ENCODE measurements around the gene CCL25.

Gene CCL25

GRCh38 chr19:8109890-8110662 lies 57.5 kb downstream of the CCL25 start:
- no peak for DNase-seq (ENCODE audit: low read depth)

GRCh38 chr19:8110931-8111330 lies 58.4 kb downstream of the CCL25 start:
- DNase-seq (ENCODE audit: low read depth): no peak

GRCh38 chr19:8111376-8111775 lies 58.8 kb downstream of the CCL25 start:
- no peak for DNase-seq (ENCODE audit: low read depth)
